Measurements from ENCODE around the gene PPP1R3G.

Gene PPP1R3G

DNA sequence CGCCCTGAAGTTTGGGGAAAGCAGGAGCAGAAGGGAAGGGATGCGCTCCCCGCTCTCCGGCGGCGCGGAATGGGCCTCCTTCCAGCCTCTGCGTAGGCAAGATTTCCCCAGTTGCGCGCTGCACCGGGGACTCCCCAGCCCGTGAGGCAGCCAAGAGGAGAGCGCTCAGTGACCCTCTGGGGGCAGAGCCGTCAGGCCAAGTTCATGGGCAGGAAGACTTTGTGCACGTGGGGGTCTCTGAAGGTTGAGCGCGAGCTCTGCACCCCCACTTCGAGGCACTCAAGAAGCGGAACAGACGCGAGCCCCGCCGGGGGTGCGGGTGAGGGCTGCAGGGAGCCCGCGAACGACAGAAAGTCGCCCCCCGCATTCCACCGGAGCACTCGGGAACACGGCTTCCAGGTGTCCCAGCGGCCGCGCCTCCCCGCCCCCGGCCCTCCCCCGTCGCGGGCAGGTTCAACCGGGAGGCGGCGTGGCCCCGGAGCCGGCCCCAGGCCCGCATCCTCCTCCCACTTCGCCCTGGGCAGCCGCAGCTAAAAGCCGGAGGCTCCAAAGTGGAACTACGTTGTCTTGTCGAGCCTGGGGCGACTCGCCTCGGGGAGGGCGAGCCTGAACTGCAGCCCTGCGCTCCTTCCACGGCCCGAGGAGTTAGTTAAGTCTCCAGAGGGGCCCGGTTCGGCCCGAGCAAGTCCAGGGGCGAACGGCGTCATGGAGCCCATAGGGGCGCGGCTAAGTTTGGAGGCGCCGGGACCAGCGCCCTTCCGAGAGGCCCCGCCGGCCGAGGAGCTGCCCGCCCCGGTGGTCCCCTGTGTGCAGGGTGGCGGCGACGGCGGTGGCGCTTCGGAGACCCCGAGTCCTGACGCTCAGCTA, at the start of gene PPP1R3G:
Gene PPP1R3G (plus strand): TSS at position 561 of the 867 bp plus-strand sequence. CDS start 145 bp downstream, at position 706.
- no peaks in the 10 kb centered on the region for H3K9me3 Mint-ChIP-seq
- H3K27ac Mint-ChIP-seq, result no peak within 1 kb of the TSS
- peak; percentile 14 for DNase-seq (ENCODE audit: low spot score)
- peak within 1 kb of the TSS; percentile 81 for H3K4me3 Mint-ChIP-seq
- no peaks in the 10 kb centered on the region for H3K4me1 Mint-ChIP-seq (ENCODE audit: low read depth)
- H3K27me3 Mint-ChIP-seq (ENCODE audit: low read depth), result peaks cover 60% of the 10 kb centered on the region
- no peaks in the 10 kb centered on the region for H3K36me3 Mint-ChIP-seq (ENCODE audit: low read depth)

DNA sequence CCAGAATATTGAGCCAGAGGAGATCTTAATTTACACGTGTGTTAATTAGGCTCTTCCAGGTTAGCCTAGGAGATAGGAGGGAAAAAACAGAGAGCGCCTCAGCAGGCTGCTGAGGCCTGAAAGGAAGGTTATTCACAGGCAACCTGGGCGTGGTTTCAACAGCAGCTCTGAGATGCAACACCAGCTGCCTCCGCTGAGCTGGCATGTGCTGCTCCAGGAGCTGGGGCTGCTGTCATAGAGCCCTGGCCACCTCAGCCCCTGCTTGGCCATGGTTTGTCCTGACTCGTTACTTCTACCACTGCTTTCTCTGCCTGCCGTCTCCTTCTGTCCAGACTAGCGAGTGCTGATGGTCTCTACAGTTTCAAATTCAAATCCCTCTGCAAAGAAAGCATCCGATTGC, 48.9 kb upstream of the PPP1R3G start:
- no peaks in the 10 kb centered on the region for H3K9me3 Mint-ChIP-seq
- H3K4me3 Mint-ChIP-seq, result no peak overlapping the region
- peaks cover 2% of the 10 kb centered on the region for H3K27me3 Mint-ChIP-seq (ENCODE audit: low read depth)
- H3K27ac Mint-ChIP-seq, result no peak overlapping the region
- no peak for DNase-seq (ENCODE audit: low spot score)
- H3K36me3 Mint-ChIP-seq (ENCODE audit: low read depth), result no peaks in the 10 kb centered on the region
- H3K4me1 Mint-ChIP-seq (ENCODE audit: low read depth), result no peaks in the 10 kb centered on the region

DNA sequence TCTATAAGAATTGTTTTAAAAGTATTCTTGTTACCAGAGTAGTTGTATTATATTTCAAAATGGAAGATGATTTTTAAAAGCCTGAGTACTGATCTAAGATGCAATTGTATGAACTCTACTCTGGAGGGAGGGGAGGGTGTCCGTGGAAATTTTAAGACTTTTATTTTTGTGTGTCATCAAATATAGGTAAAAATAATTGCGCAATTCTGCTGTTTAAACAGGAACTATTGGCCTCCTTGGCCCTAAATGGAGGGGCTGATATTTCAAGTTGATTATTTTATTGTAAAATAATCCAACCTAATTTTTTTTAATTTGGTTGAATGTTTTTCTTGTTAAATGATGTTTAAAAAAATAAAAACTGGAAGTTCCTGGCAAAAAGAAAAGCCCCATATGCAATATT, 43.2 kb upstream of the PPP1R3G start:
- Mint-ChIP-seq H3K27me3 (ENCODE audit: low read depth) (no peaks in the 10 kb centered on the region), H3K4me1 (ENCODE audit: low read depth) (no peaks in the 10 kb centered on the region), H3K36me3 (ENCODE audit: low read depth) (no peaks in the 10 kb centered on the region), H3K4me3 (no peak overlapping the region), H3K27ac (no peak overlapping the region), H3K9me3 (no peaks in the 10 kb centered on the region)
- DNase-seq (ENCODE audit: low spot score), result no peak

DNA sequence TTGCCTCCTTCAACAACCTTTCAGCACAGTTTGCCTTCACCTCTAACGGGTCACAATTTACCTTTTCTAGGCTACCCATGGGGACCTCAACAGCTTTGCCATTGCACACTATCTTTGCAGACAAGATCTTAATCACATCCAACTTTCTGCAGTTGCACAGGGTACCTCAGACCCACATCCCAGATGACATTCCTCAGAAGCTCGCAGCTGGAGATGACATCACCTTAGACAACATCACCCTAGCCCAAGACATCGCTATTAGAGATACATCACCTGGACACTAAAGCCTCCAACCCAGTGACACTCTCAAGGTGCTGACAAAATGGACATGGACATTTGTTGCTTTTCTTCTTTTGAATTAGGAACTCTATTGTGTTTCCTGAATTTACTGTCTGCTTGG, 42.7 kb upstream of the PPP1R3G start:
- Mint-ChIP-seq H3K27me3 (ENCODE audit: low read depth) (no peaks in the 10 kb centered on the region), H3K4me1 (ENCODE audit: low read depth) (no peaks in the 10 kb centered on the region), H3K36me3 (ENCODE audit: low read depth) (no peaks in the 10 kb centered on the region), H3K9me3 (no peaks in the 10 kb centered on the region), H3K27ac (no peak overlapping the region), H3K4me3 (no peak overlapping the region)
- no peak for DNase-seq (ENCODE audit: low spot score)

DNA sequence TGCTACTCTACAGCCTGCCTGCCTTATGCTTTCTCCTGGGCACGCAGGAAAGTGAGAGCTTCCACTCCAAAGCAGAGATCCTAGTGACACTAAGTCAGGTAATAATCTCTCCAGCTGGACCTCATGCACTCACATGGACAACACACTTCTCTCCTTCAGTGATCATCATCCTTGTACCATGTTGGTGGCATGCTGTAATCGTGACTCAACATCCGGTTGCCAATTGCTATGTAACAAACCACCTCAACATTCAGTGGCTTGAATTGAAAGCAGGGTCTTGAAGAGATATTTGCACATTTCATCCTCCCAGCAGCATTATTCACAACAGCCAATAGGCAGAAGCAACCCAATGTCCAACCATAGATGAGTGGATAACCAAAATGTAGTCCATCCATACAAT, 40.3 kb upstream of the PPP1R3G start:
- H3K36me3 Mint-ChIP-seq (ENCODE audit: low read depth), result no peaks in the 10 kb centered on the region
- no peaks in the 10 kb centered on the region for H3K4me1 Mint-ChIP-seq (ENCODE audit: low read depth)
- DNase-seq (ENCODE audit: low spot score), result no peak
- no peaks in the 10 kb centered on the region for H3K9me3 Mint-ChIP-seq
- H3K4me3 Mint-ChIP-seq, result no peak overlapping the region
- no peak overlapping the region for H3K27ac Mint-ChIP-seq
- H3K27me3 Mint-ChIP-seq (ENCODE audit: low read depth), result no peaks in the 10 kb centered on the region

DNA sequence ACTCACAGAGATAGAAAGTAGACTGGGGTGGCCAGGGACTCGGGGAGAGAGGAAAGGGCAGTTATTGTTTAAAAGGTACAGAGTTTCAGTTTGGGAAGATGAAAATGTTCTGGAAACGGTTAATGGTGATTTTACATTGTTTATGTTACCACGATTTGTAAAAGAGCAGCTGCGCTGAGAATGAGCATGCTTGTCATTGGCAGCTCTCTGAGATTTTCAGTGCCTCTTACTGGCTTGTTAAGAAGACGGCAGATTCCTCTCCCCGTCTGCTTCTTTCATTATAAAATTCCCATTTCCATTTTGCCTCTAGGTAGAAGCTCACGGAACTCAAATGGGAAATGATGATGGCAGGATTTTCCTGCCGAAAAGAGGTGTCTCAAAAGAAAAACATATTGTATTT, 39.7 kb upstream of the PPP1R3G start:
- Mint-ChIP-seq H3K36me3 (ENCODE audit: low read depth) (no peaks in the 10 kb centered on the region), H3K4me1 (ENCODE audit: low read depth) (no peaks in the 10 kb centered on the region), H3K9me3 (no peaks in the 10 kb centered on the region), H3K27ac (no peak overlapping the region), H3K27me3 (ENCODE audit: low read depth) (no peaks in the 10 kb centered on the region), H3K4me3 (no peak overlapping the region)
- DNase-seq (ENCODE audit: low spot score), result no peak

DNA sequence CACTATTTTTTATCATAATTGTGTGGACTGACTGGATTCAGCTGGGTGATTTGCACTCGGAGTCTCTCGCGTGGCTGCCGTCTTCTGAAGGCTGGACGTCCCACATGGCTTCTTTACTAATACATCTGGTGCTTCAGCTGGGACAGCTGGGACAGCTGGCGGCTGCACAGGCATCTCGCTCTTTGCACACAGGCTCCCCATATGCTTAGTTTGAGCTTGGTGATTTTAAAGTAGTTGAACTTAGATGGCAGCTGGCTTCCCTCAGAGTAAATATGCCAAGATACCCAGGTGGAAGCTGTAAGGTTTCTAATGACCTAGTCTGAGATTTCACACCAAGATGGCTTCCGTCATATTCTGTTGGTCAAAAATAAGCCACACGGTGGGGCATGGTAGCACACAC, 38.7 kb upstream of the PPP1R3G start:
- no peak overlapping the region for H3K27ac Mint-ChIP-seq
- no peaks in the 10 kb centered on the region for H3K4me1 Mint-ChIP-seq (ENCODE audit: low read depth)
- H3K9me3 Mint-ChIP-seq, result peaks cover 9% of the 10 kb centered on the region
- peaks cover 2% of the 10 kb centered on the region for H3K36me3 Mint-ChIP-seq (ENCODE audit: low read depth)
- no peak for DNase-seq (ENCODE audit: low spot score)
- no peak overlapping the region for H3K4me3 Mint-ChIP-seq
- H3K27me3 Mint-ChIP-seq (ENCODE audit: low read depth), result peaks cover 5% of the 10 kb centered on the region

DNA sequence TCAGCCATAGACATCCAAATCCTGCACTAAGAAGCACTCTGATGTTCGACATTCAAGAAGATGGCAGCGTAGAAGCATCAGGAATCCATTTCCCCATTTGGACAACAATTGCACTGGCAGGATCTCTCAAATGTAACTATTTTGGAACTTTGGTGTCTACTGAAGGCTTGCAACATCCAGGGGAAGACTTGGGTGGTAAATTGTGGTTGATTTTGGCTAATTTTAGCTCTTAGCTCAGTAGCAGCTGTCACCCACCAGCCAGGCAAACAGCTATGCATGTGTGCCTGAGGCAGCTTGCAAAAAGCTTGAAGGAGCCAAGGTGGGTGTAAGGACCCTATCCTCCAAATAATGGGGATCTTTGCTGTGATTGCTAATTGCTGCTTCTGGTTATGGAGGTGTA, 35.1 kb upstream of the PPP1R3G start:
- Mint-ChIP-seq H3K9me3 (peaks cover 13% of the 10 kb centered on the region), H3K4me1 (ENCODE audit: low read depth) (peaks cover 3% of the 10 kb centered on the region), H3K27me3 (ENCODE audit: low read depth) (peaks cover 5% of the 10 kb centered on the region), H3K4me3 (no peak overlapping the region), H3K27ac (no peak overlapping the region), H3K36me3 (ENCODE audit: low read depth) (peaks cover 2% of the 10 kb centered on the region)
- no peak for DNase-seq (ENCODE audit: low spot score)

DNA sequence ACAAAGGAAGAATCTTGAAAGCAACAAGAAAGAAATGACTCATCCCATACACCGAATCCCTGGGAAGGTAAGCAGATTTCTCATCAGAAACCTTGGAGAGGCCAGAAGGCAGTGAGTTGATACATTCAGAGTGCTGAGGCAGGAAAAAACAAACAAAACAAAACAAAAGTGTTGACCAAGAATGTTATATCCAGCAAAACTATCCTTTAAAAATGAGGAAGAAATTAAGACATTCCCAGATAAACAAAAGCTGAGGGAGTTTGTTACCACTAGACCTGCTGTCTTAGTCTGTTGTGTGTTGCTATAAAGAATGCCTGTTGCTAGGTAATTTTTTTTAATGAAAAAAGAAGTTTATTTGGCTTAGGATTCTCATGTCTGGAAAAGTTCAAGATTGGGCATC, 33.7 kb upstream of the PPP1R3G start:
- Mint-ChIP-seq H3K36me3 (ENCODE audit: low read depth) (peaks cover 2% of the 10 kb centered on the region), H3K27ac (no peak overlapping the region)

DNA sequence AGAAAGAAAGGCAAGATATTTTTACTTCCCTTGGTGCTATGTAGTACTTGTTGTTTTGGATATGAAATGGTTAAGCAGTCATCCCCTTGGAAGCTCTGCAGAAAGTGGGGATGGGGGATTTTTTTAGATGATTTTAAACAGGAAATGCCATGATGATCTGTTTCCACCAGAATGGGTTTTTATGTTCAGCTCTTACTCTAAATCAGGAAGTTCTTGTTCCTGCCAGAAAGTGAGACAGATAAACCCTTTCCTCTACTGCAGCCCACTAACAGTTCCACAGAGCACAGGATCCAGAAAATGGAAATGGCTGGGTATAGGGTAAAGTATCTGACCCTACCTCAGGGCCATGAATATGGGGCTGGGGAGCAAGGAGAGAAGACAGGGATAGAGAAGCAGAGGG, 32.1 kb upstream of the PPP1R3G start:
- Mint-ChIP-seq H3K9me3 (peaks cover 13% of the 10 kb centered on the region), H3K27me3 (ENCODE audit: low read depth) (peaks cover 7% of the 10 kb centered on the region), H3K4me3 (no peak overlapping the region), H3K36me3 (ENCODE audit: low read depth) (peaks cover 2% of the 10 kb centered on the region), H3K27ac (no peak overlapping the region), H3K4me1 (ENCODE audit: low read depth) (peaks cover 3% of the 10 kb centered on the region)
- no peak for DNase-seq (ENCODE audit: low spot score)

More for the DNA sequence above, 33.7 kb upstream of the PPP1R3G start:
- Mint-ChIP-seq H3K9me3 (peaks cover 13% of the 10 kb centered on the region), H3K4me3 (no peak overlapping the region), H3K4me1 (ENCODE audit: low read depth) (peaks cover 3% of the 10 kb centered on the region), H3K27me3 (ENCODE audit: low read depth) (peaks cover 7% of the 10 kb centered on the region)
- DNase-seq (ENCODE audit: low spot score), result no peak

DNA sequence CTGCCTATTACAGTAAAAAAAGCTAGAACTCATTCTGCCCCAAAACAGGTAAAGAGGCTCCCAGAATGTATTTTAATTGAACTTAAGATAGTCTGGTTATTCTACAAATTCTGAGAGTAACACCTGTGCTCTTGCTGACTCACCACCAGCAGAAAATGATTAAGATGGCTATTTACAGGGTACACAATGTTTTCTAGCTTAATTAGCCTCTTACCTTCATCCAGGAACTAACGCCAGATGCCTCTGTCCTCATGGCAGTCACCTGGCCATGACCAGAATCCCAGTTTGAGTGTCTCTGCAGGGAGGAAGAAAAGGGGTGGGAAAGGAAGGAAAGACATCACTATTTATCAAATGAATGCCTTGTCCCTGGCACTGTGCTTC, 31.3 kb upstream of the PPP1R3G start:
- H3K36me3 Mint-ChIP-seq (ENCODE audit: low read depth), result peaks cover 2% of the 10 kb centered on the region
- H3K4me3 Mint-ChIP-seq, result no peak overlapping the region

DNA sequence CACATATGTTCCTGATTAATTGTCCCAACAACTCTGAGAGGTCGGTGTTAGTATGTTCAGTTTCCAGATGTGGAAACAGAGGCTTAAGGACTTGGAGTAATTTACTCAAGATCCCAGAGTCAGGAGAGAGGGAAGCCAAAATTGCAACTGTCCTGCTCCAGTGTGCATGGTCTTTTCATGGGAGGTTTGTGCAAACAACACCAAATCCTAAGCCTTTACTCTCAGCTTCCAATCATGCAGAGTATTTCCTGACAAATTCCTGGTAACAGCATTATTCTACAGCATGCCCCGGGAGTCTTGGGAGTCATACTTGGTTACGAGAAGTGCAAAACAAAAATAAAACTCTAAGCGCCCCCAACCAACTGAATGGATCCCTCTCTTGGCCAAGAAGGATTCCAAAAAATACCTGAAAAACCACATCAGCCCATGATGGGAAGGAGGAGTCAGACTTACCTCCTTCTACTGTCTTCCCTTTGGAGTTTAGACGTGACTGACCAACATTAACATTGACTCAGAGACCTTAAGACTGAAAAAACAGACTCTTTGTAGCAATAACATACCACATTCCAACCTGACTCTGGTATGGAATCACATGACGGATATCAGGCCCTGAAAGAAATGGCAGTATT, 30.8 kb upstream of the PPP1R3G start:
- peaks cover 13% of the 10 kb centered on the region for H3K9me3 Mint-ChIP-seq
- DNase-seq (ENCODE audit: low spot score), result no peak
- H3K4me1 Mint-ChIP-seq (ENCODE audit: low read depth), result peaks cover 3% of the 10 kb centered on the region
- peaks cover 2% of the 10 kb centered on the region for H3K36me3 Mint-ChIP-seq (ENCODE audit: low read depth)
- peaks cover 7% of the 10 kb centered on the region for H3K27me3 Mint-ChIP-seq (ENCODE audit: low read depth)
- H3K27ac Mint-ChIP-seq, result no peak overlapping the region
- no peak overlapping the region for H3K4me3 Mint-ChIP-seq

More for the DNA sequence above, 31.3 kb upstream of the PPP1R3G start:
- peaks cover 13% of the 10 kb centered on the region for H3K9me3 Mint-ChIP-seq
- H3K27me3 Mint-ChIP-seq (ENCODE audit: low read depth), result peaks cover 7% of the 10 kb centered on the region
- H3K27ac Mint-ChIP-seq, result no peak overlapping the region
- H3K4me1 Mint-ChIP-seq (ENCODE audit: low read depth), result peaks cover 3% of the 10 kb centered on the region
- DNase-seq (ENCODE audit: low spot score), result no peak

DNA sequence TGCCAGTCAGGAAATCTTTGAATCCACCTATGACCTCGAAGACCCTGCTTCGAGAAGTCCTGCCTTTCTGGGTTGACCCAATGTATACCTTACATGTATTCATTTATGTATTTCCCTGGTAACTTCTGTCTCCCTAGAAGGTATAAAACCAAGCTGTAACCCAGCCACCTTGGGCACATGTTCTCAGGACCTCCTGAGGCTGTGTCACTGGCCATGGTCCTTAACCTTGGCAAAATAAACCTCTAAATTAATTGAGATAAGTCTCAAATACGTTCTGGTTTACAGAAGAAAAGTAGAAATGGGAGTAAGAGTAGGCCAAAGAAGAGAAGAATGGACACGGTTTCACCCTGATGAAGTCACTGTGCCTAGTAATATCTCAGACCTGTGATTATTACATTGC, 30.0 kb upstream of the PPP1R3G start:
- DNase-seq (ENCODE audit: low spot score), result no peak
- Mint-ChIP-seq H3K36me3 (ENCODE audit: low read depth) (peaks cover 2% of the 10 kb centered on the region), H3K9me3 (peaks cover 13% of the 10 kb centered on the region), H3K27ac (no peak overlapping the region), H3K27me3 (ENCODE audit: low read depth) (peaks cover 7% of the 10 kb centered on the region), H3K4me3 (no peak overlapping the region), H3K4me1 (ENCODE audit: low read depth) (peaks cover 3% of the 10 kb centered on the region)

DNA sequence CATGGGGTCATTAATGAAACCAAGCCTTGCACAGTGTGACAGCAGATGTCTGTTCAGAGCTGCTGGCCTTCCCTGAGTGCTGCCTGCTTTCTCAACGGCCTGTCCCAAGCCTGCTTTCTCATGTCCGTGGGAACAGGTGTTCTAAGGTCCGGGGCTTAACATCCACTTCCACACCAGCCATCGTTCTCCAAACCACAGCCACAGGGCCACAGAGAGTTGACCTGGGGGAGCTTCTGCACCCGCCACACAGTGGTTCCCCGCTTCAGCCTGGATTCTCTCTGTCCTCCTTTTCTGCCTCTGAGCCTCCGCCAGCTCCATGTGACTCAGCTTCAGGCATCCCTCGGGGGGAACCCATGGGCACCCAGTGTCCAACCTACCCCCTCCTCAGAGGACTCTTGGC, 26.9 kb upstream of the PPP1R3G start:
- Mint-ChIP-seq H3K9me3 (no peaks in the 10 kb centered on the region), H3K27me3 (ENCODE audit: low read depth) (peaks cover 5% of the 10 kb centered on the region), H3K27ac (no peak overlapping the region), H3K4me1 (ENCODE audit: low read depth) (peaks cover under 1% of the 10 kb centered on the region), H3K36me3 (ENCODE audit: low read depth) (no peaks in the 10 kb centered on the region), H3K4me3 (no peak overlapping the region)
- DNase-seq (ENCODE audit: low spot score), result no peak
